Loucy (cell line): ENCODE measurements around the gene CGN.

Source experiments
- H2AFZ ChIP-seq: fragments of 200-600 bp; sonication (generic); 2 replicates; pipeline ENCODE4 v1.6.0; 2016; ENCODE audit warnings: antibody characterized with exemption, mild to moderate bottlenecking, low read length, moderate library complexity
- H3F3A ChIP-seq: fragments of 200-600 bp; 2 replicates; pipeline ENCODE4 v1.6.0; 2016; ENCODE audit warnings: antibody characterized with exemption, low read depth, mild to moderate bottlenecking
- H3K27me3 ChIP-seq: fragments of 200-600 bp; sonication (generic); 2 replicates; pipeline ENCODE4 v1.6.1; 2014; ENCODE audit warnings: low read length, mild to moderate bottlenecking; ENCODE audit not compliant: insufficient read depth, poor library complexity, severe bottlenecking
- H3K36me3 ChIP-seq: fragments of 200-600 bp; sonication (generic); 2 replicates; pipeline ENCODE4 v1.6.1; 2016; ENCODE audit warnings: low read length; ENCODE audit not compliant: insufficient read depth
- H3K4me1 ChIP-seq: fragments of 200-600 bp; sonication (generic); 2 replicates; pipeline ENCODE4 v1.5.1; 2014; ENCODE audit warnings: low read length, mild to moderate bottlenecking; ENCODE audit not compliant: insufficient read depth, poor library complexity, severe bottlenecking
- H3K4me2 ChIP-seq: fragments of 200-600 bp; sonication (generic); 2 replicates; pipeline ENCODE4 v1.6.0; 2014; ENCODE audit warnings: antibody characterized with exemption, low read length, low read depth, mild to moderate bottlenecking; ENCODE audit not compliant: poor library complexity, severe bottlenecking
- H3K4me3 ChIP-seq: fragments of 200-600 bp; sonication (generic); 2 replicates; pipeline ENCODE4 v1.5.1; 2014; ENCODE audit warnings: low read length, mild to moderate bottlenecking, mixed read lengths; ENCODE audit not compliant: poor library complexity, severe bottlenecking
- H3K79me2 ChIP-seq: fragments of 200-600 bp; sonication (generic); 2 replicates; pipeline ENCODE4 v1.6.1; 2014; ENCODE audit warnings: low read length; ENCODE audit not compliant: insufficient read depth
- H3K9ac ChIP-seq: fragments of 200-600 bp; sonication (generic); 2 replicates; pipeline ENCODE4 v1.6.0; 2014; ENCODE audit warnings: mild to moderate bottlenecking, low read depth, low read length, moderate library complexity; ENCODE audit not compliant: poor library complexity, severe bottlenecking
- H3K9me2 ChIP-seq: fragments of 200-600 bp; sonication (generic); replicated peaks from 2 replicates; pipeline ENCODE4 v1.6.1; 2016; ENCODE audit warnings: low read depth, low read length, mixed read lengths
- H3K9me3 ChIP-seq: fragments of 200-600 bp; sonication (generic); 2 replicates; pipeline ENCODE4 v1.6.1; 2014; ENCODE audit warnings: mild to moderate bottlenecking, antibody characterized with exemption, low read length, low read depth; ENCODE audit not compliant: insufficient read depth
- H4K20me1 ChIP-seq: fragments of 200-600 bp; sonication (generic); 2 replicates; pipeline ENCODE4 v1.6.0; 2014; ENCODE audit warnings: antibody characterized with exemption, low read length, mild to moderate bottlenecking; ENCODE audit not compliant: insufficient read depth, poor library complexity, severe bottlenecking
- CTCF ChIP-seq: fragments of 200-600 bp; sonication (generic); conservative IDR thresholded peaks from 2 replicates; pipeline ENCODE4 v1.5.1; 2014; ENCODE audit warnings: mild to moderate bottlenecking, antibody characterized with exemption, low read length
- EZH2phosphoT487 ChIP-seq: fragments of 200-600 bp; IDR thresholded peaks from 2 replicates; pipeline ENCODE4 v1.6.1; 2018; ENCODE audit warnings: antibody characterized with exemption, mild to moderate bottlenecking, moderate library complexity, borderline replicate concordance

CGN gene

DNA sequence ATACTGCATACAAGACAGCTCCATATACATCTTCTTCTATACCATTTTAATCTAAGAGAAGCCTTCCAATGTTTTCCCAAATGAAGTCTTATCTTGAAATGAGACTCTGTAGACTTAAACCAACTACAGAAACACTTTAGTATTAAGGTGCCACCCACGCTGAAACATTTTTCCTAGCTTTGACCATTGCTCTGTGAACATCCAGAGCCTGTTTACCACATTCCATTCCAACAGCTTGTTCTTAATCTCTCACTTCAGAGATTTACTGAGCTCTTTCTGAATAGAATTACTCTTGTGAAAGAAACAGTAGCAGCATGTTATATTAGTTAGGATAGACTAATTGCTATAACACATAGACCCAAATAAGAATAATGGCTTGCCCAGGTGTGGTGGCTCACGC is 32.3 kb upstream of the CGN start:
- no peak overlapping the region for H3K4me2 ChIP-seq
- TF ChIP-seq EZH2phosphoT487 (no peak), CTCF (no peak)
- H3K79me2 ChIP-seq: no peaks in the 10 kb centered on the region

GRCh38 chr1:151479462-151479861 is 31.7 kb upstream of the CGN start:
- Histone ChIP-seq H3K9ac (no peak overlapping the region), H2AFZ (no peak overlapping the region), H3K4me2 (no peak overlapping the region), H3K9me2 (no peaks in the 10 kb centered on the region), H3K9me3 (no peaks in the 10 kb centered on the region), H3F3A (no peaks in the 10 kb centered on the region), H3K36me3 (no peaks in the 10 kb centered on the region), H3K79me2 (no peaks in the 10 kb centered on the region), H3K4me1 (no peaks in the 10 kb centered on the region), H3K27me3 (no peaks in the 10 kb centered on the region), H4K20me1 (no peaks in the 10 kb centered on the region), H3K4me3 (no peak overlapping the region)
- no peak for TF ChIP-seq CTCF
- TF ChIP-seq EZH2phosphoT487: no peak

More for the DNA sequence above, 32.3 kb upstream of the CGN start:
- H3K9me2 ChIP-seq: no peaks in the 10 kb centered on the region
- H3K27me3 ChIP-seq: no peaks in the 10 kb centered on the region
- no peaks in the 10 kb centered on the region for H3K9me3 ChIP-seq
- no peaks in the 10 kb centered on the region for H4K20me1 ChIP-seq
- no peaks in the 10 kb centered on the region for H3K36me3 ChIP-seq
- no peaks in the 10 kb centered on the region for H3K4me1 ChIP-seq
- no peak overlapping the region for H3K9ac ChIP-seq
- no peak overlapping the region for H3K4me3 ChIP-seq
- no peak overlapping the region for H2AFZ ChIP-seq
- H3F3A ChIP-seq: no peaks in the 10 kb centered on the region

DNA sequence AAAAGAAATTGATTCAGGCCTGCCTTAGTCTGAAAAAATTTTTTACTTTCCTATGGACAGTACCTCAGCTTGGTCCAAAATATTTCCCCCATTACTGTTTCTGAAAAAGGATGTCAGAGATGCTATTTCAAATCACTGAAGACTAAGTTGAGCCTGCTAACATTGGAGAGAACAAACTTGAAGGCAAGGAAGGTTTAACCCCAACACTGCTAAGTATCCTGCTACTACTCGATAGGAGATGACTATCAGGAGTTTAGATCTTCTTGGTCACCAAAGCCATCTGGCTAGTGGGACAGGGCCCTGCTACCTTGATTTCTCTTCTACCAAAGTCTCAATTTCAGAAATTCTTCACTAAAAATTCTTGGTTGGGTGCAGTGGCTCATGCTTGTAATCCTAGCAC is 29.2 kb upstream of the CGN start:
- Histone ChIP-seq H3K9ac (no peak overlapping the region), H2AFZ (no peak overlapping the region), H3F3A (no peaks in the 10 kb centered on the region), H4K20me1 (no peaks in the 10 kb centered on the region), H3K4me3 (no peak overlapping the region), H3K4me2 (no peak overlapping the region), H3K9me3 (no peaks in the 10 kb centered on the region), H3K36me3 (no peaks in the 10 kb centered on the region), H3K27me3 (no peaks in the 10 kb centered on the region), H3K4me1 (no peaks in the 10 kb centered on the region), H3K9me2 (no peaks in the 10 kb centered on the region), H3K79me2 (no peaks in the 10 kb centered on the region)
- TF ChIP-seq CTCF: no peak
- TF ChIP-seq EZH2phosphoT487: no peak
